ENCODE measurements around the gene SUPT3H. TPM values are rescaled to one million over a fixed set of nuclear protein-coding genes. Genes with fewer than 3 reads are reported as not detected.

SUPT3H gene
- total and polyA plus RNA-seq, 7 experiments from 2014 or later = 8.0 to 16.0 (median 12.7) TPM

GRCh38 chr6:44957156-44957555 is 420.6 kb downstream of the SUPT3H start:
- intact Hi-C loops (cut with micrococcal nuclease) = no loop called here
- no peak for DNase-seq
- H3K4me3 Mint-ChIP-seq = no peak overlapping the region
- Histone ChIP-seq H3K9me3 (ENCODE audit: control insufficient read depth in 2 of 3, low read length in 3 of 3) (no peaks in the 10 kb centered on the region), H3K27ac (ENCODE audit: low read depth, low read length) (no peak overlapping the region), H3K27me3 (ENCODE audit: control insufficient read depth in 2 of 2, insufficient read depth in 2 of 2, low read length in 2 of 2) (no peaks in the 10 kb centered on the region), H3K36me3 (ENCODE audit: control insufficient read depth in 2 of 3, insufficient read depth in 3 of 3, low read length in 3 of 3) (no peaks in the 10 kb centered on the region), H3K4me3 (ENCODE audit: low read length) (no peak overlapping the region), H3K4me1 (ENCODE audit: control insufficient read depth in 2 of 2, insufficient read depth in 2 of 2, low read length in 2 of 2) (no peaks in the 10 kb centered on the region)
- ChIA-PET POLR2A (no interaction called here), CTCF (no interaction called here)
- peaks cover 0 to 11% (median 0%) of the 10 kb centered on the region in 11 donors for H3K9me3 Mint-ChIP-seq
- no peak for ATAC-seq
- H3K4me1 Mint-ChIP-seq = peaks cover 0 to 11% (median 4%) of the 10 kb centered on the region in 7 donors
- H3K27ac Mint-ChIP-seq = no peak overlapping the region
- H3K27me3 Mint-ChIP-seq = no peaks in the 10 kb centered on the region
- peaks cover 0 to 19% (median 17%) of the 10 kb centered on the region in 5 donors for H3K36me3 Mint-ChIP-seq

GRCh38 chr6:44956396-44956795 is 421.3 kb downstream of the SUPT3H start:
- DNase-seq = no peak
- H3K9me3 Mint-ChIP-seq = peaks cover 0 to 11% (median 0%) of the 10 kb centered on the region in 11 donors
- Histone ChIP-seq H3K27ac (ENCODE audit: low read depth, low read length) (no peak overlapping the region), H3K4me3 (ENCODE audit: low read length) (no peak overlapping the region), H3K27me3 (ENCODE audit: control insufficient read depth in 2 of 2, insufficient read depth in 2 of 2, low read length in 2 of 2) (no peaks in the 10 kb centered on the region), H3K36me3 (ENCODE audit: control insufficient read depth in 2 of 3, insufficient read depth in 3 of 3, low read length in 3 of 3) (no peaks in the 10 kb centered on the region), H3K9me3 (ENCODE audit: control insufficient read depth in 2 of 3, low read length in 3 of 3) (no peaks in the 10 kb centered on the region), H3K4me1 (ENCODE audit: control insufficient read depth in 2 of 2, insufficient read depth in 2 of 2, low read length in 2 of 2) (peaks cover 0 to 6% of the 10 kb centered on the region in 2 donors)
- intact Hi-C loops (cut with micrococcal nuclease) = no loop called here
- no peak overlapping the region for H3K4me3 Mint-ChIP-seq
- H3K27ac Mint-ChIP-seq = no peak overlapping the region
- CTCF ChIA-PET = no interaction called here
- H3K36me3 Mint-ChIP-seq = peaks cover 0 to 22% (median 17%) of the 10 kb centered on the region in 5 donors
- H3K4me1 Mint-ChIP-seq = peaks cover 3 to 11% (median 9%) of the 10 kb centered on the region in 7 donors
- no peaks in the 10 kb centered on the region for H3K27me3 Mint-ChIP-seq
- ATAC-seq = no peak
- POLR2A ChIA-PET = no interaction called here

- Histone ChIP-seq H3K4me3 (ENCODE audit: low read length) (no peak overlapping the region), H3K36me3 (ENCODE audit: control insufficient read depth in 2 of 3, insufficient read depth in 3 of 3, low read length in 3 of 3) (no peaks in the 10 kb centered on the region), H3K4me1 (ENCODE audit: control insufficient read depth in 2 of 2, insufficient read depth in 2 of 2, low read length in 2 of 2) (peaks cover 0 to 12% of the 10 kb centered on the region in 2 donors), H3K27me3 (ENCODE audit: control insufficient read depth in 2 of 2, insufficient read depth in 2 of 2, low read length in 2 of 2) (no peaks in the 10 kb centered on the region), H3K27ac (ENCODE audit: low read depth, low read length) (no peak overlapping the region), H3K9me3 (ENCODE audit: control insufficient read depth in 2 of 3, low read length in 3 of 3) (no peaks in the 10 kb centered on the region)
- no peak for ATAC-seq
- no peak for DNase-seq
- Mint-ChIP-seq H3K27ac (no peak overlapping the region), H3K27me3 (no peaks in the 10 kb centered on the region), H3K36me3 (peaks cover 0 to 26% (median 15%) of the 10 kb centered on the region in 5 donors), H3K4me1 (peaks cover 9 to 19% (median 14%) of the 10 kb centered on the region in 7 donors), H3K4me3 (no peak overlapping the region), H3K9me3 (peaks cover 0 to 11% (median 2%) of the 10 kb centered on the region in 11 donors)
- POLR2A ChIA-PET = no interaction called here
- intact Hi-C loops (cut with micrococcal nuclease) = no loop called here
- CTCF ChIA-PET = no interaction called here
Observed at GRCh38 chr6:44955145-44955544, 422.6 kb downstream of the SUPT3H start.

GRCh38 chr6:44954281-44954680 is 423.5 kb downstream of the SUPT3H start:
- H3K36me3 ChIP-seq (ENCODE audit: control insufficient read depth in 2 of 3, insufficient read depth in 3 of 3, low read length in 3 of 3) = no peaks in the 10 kb centered on the region
- H3K27me3 ChIP-seq (ENCODE audit: control insufficient read depth in 2 of 2, insufficient read depth in 2 of 2, low read length in 2 of 2) = no peaks in the 10 kb centered on the region
- no peak overlapping the region for H3K27ac ChIP-seq (ENCODE audit: low read depth, low read length)
- no peak overlapping the region for H3K4me3 Mint-ChIP-seq
- DNase-seq = no peak
- peaks cover 0 to 12% of the 10 kb centered on the region in 2 donors for H3K4me1 ChIP-seq (ENCODE audit: control insufficient read depth in 2 of 2, insufficient read depth in 2 of 2, low read length in 2 of 2)
- H3K4me1 Mint-ChIP-seq = peaks cover 9 to 19% (median 14%) of the 10 kb centered on the region in 7 donors
- H3K27me3 Mint-ChIP-seq = no peaks in the 10 kb centered on the region
- H3K9me3 ChIP-seq (ENCODE audit: control insufficient read depth in 2 of 3, low read length in 3 of 3) = peaks cover 0 to 7% (median 3%) of the 10 kb centered on the region in 3 experiments
- H3K9me3 Mint-ChIP-seq = peaks cover 0 to 19% (median 10%) of the 10 kb centered on the region in 11 donors
- ChIA-PET POLR2A (interaction anchor here (0.6 kb wide), 1 partner anchor 92 kb away, joined by 3 read pairs; no protein-coding TSS in a partner anchor), CTCF (interaction anchor here (0.6 kb wide), 1 partner anchor 1029 kb away, joined by 3 read pairs; no protein-coding TSS in a partner anchor)
- H3K4me3 ChIP-seq (ENCODE audit: low read length) = no peak overlapping the region
- H3K27ac Mint-ChIP-seq = no peak overlapping the region
- peaks cover 0 to 35% (median 23%) of the 10 kb centered on the region in 5 donors for H3K36me3 Mint-ChIP-seq
- no peak for ATAC-seq
- intact Hi-C loops (cut with micrococcal nuclease) = no loop called here

- peaks cover 0 to 43% (median 29%) of the 10 kb centered on the region in 5 donors for H3K36me3 Mint-ChIP-seq
- Histone ChIP-seq H3K4me3 (ENCODE audit: low read length) (no peak overlapping the region), H3K36me3 (ENCODE audit: control insufficient read depth in 2 of 3, insufficient read depth in 3 of 3, low read length in 3 of 3) (no peaks in the 10 kb centered on the region), H3K4me1 (ENCODE audit: control insufficient read depth in 2 of 2, insufficient read depth in 2 of 2, low read length in 2 of 2) (peaks cover 0 to 12% of the 10 kb centered on the region in 2 donors), H3K27me3 (ENCODE audit: control insufficient read depth in 2 of 2, insufficient read depth in 2 of 2, low read length in 2 of 2) (no peaks in the 10 kb centered on the region), H3K27ac (ENCODE audit: low read depth, low read length) (no peak overlapping the region), H3K9me3 (ENCODE audit: control insufficient read depth in 2 of 3, low read length in 3 of 3) (peaks cover 0 to 7% (median 3%) of the 10 kb centered on the region in 3 experiments)
- intact Hi-C loops (cut with micrococcal nuclease) = no loop called here
- POLR2A ChIA-PET = interaction anchor here (0.6 kb wide), 1 partner anchor 350 kb away, joined by 3 read pairs; no protein-coding TSS in a partner anchor
- CTCF ChIA-PET = interaction anchor here (1.4 kb wide), 1 partner anchor 20 kb away, joined by 4 read pairs; no protein-coding TSS in a partner anchor
- H3K27ac Mint-ChIP-seq = peak overlapping the region in 5 of 9 donors; percentile 1 to 77 (median 26)
- H3K27me3 Mint-ChIP-seq = no peaks in the 10 kb centered on the region
- DNase-seq (peak in 4 of 9 donors; percentile 11 to 34 (median 24)), ATAC-seq (peak; percentile 27)
- peaks cover 9 to 15% (median 14%) of the 10 kb centered on the region in 7 donors for H3K4me1 Mint-ChIP-seq
- H3K9me3 Mint-ChIP-seq = peaks cover 0 to 28% (median 17%) of the 10 kb centered on the region in 11 donors
- peak overlapping the region in 5 of 10 donors; percentile 2 to 67 (median 41) for H3K4me3 Mint-ChIP-seq
Observed at GRCh38 chr6:44951253-44951747, 426.4 kb downstream of the SUPT3H start.

GRCh38 chr6:44949596-44950201 is 428.0 kb downstream of the SUPT3H start:
- intact Hi-C loops (cut with micrococcal nuclease) = no loop called here
- Histone ChIP-seq H3K9me3 (ENCODE audit: control insufficient read depth in 2 of 3, low read length in 3 of 3) (peaks cover 0 to 7% (median 7%) of the 10 kb centered on the region in 3 experiments), H3K4me1 (ENCODE audit: control insufficient read depth in 2 of 2, insufficient read depth in 2 of 2, low read length in 2 of 2) (peaks cover 0 to 12% of the 10 kb centered on the region in 2 donors), H3K4me3 (ENCODE audit: low read length) (no peak overlapping the region), H3K27ac (ENCODE audit: low read depth, low read length) (no peak overlapping the region), H3K27me3 (ENCODE audit: control insufficient read depth in 2 of 2, insufficient read depth in 2 of 2, low read length in 2 of 2) (no peaks in the 10 kb centered on the region), H3K36me3 (ENCODE audit: control insufficient read depth in 2 of 3, insufficient read depth in 3 of 3, low read length in 3 of 3) (no peaks in the 10 kb centered on the region)
- Mint-ChIP-seq H3K36me3 (peaks cover 0 to 52% (median 37%) of the 10 kb centered on the region in 5 donors), H3K4me3 (no peak overlapping the region), H3K27ac (no peak overlapping the region), H3K9me3 (peaks cover 0 to 37% (median 17%) of the 10 kb centered on the region in 11 donors), H3K4me1 (peaks cover 9 to 15% (median 14%) of the 10 kb centered on the region in 7 donors), H3K27me3 (no peaks in the 10 kb centered on the region)
- DNase-seq (no peak), ATAC-seq (no peak)
- POLR2A ChIA-PET = interaction anchor here (0.7 kb wide), 1 partner anchor 189 kb away, joined by 9 read pairs; no protein-coding TSS in a partner anchor
- CTCF ChIA-PET = no interaction called here

All from naive thymus-derived CD4-positive, alpha-beta T cell (primary cell).